ENCODE results near the gene GMEB1.
A peak's percentile ranks its signal among the peaks of the same experiment; 100 is the strongest.

GMEB1 gene

GRCh38 chr1:28648008-28648473 is 20.5 kb upstream of the GMEB1 start:
- TF ChIP-seq SIN3A (IDR thresholded peaks at IDR 0.05; ENCODE audit: borderline replicate concordance, insufficient read depth, low read length) (no peak), REST (IDR thresholded peaks at IDR 0.05; ENCODE audit: insufficient read depth in 1 of 2, low read depth in 2 of 2, low read length in 2 of 2) (no peak)

GRCh38 chr1:28648474-28649198 is 19.9 kb upstream of the GMEB1 start, which contains the start of gene RNU11:
RNU11 (plus strand) TSS chr1:28648600.
- TF ChIP-seq POLR2AphosphoS5 (IDR thresholded peaks at IDR 0.05; ENCODE audit: low read depth, low read length) (peak; percentile 100), SIN3A (IDR thresholded peaks at IDR 0.05; ENCODE audit: borderline replicate concordance, insufficient read depth, low read length) (peak; percentile 99), TAF1 (IDR thresholded peaks at IDR 0.05; ENCODE audit: borderline replicate concordance, insufficient read depth, low read length) (0 out of 2 replicates have a peak, but pooled peaks have one; percentile 64), FOXP2 (optimal IDR thresholded peaks at IDR 0.05; ENCODE audit: borderline replicate concordance, extremely low read depth, extremely low read length, insufficient read depth) (no peak), REST (IDR thresholded peaks at IDR 0.05; ENCODE audit: insufficient read depth in 1 of 2, low read depth in 2 of 2, low read length in 2 of 2) (no peak)

- no peak for TF ChIP-seq TAF1 (IDR thresholded peaks at IDR 0.05; ENCODE audit: borderline replicate concordance, insufficient read depth, low read length)
- TF ChIP-seq SIN3A (IDR thresholded peaks at IDR 0.05; ENCODE audit: borderline replicate concordance, insufficient read depth, low read length): no peak
- TF ChIP-seq REST (IDR thresholded peaks at IDR 0.05; ENCODE audit: insufficient read depth in 1 of 2, low read depth in 2 of 2, low read length in 2 of 2): no peak
- TF ChIP-seq POLR2AphosphoS5 (IDR thresholded peaks at IDR 0.05; ENCODE audit: low read depth, low read length): no peak
- no peak for TF ChIP-seq FOXP2 (optimal IDR thresholded peaks at IDR 0.05; ENCODE audit: borderline replicate concordance, extremely low read depth, extremely low read length, insufficient read depth)
Measured at GRCh38 chr1:28656335-28656734, 12.2 kb upstream of the GMEB1 start.

GRCh38 chr1:28663871-28664470 is 4.6 kb upstream of the GMEB1 start:
- TF ChIP-seq POLR2AphosphoS5 (IDR thresholded peaks at IDR 0.05; ENCODE audit: low read depth, low read length): no peak

- TF ChIP-seq SIN3A (IDR thresholded peaks at IDR 0.05; ENCODE audit: borderline replicate concordance, insufficient read depth, low read length) (no peak), TAF1 (IDR thresholded peaks at IDR 0.05; ENCODE audit: borderline replicate concordance, insufficient read depth, low read length) (no peak)
Measured at GRCh38 chr1:28666806-28667205, 1.8 kb upstream of the GMEB1 start.

- TF ChIP-seq TAF1 (IDR thresholded peaks at IDR 0.05; ENCODE audit: borderline replicate concordance, insufficient read depth, low read length) (0 out of 2 replicates have a peak, but pooled peaks have one; percentile 4), FOXP2 (optimal IDR thresholded peaks at IDR 0.05; ENCODE audit: borderline replicate concordance, extremely low read depth, extremely low read length, insufficient read depth) (no peak), REST (IDR thresholded peaks at IDR 0.05; ENCODE audit: insufficient read depth in 1 of 2, low read depth in 2 of 2, low read length in 2 of 2) (no peak), SIN3A (IDR thresholded peaks at IDR 0.05; ENCODE audit: borderline replicate concordance, insufficient read depth, low read length) (no peak), POLR2AphosphoS5 (IDR thresholded peaks at IDR 0.05; ENCODE audit: low read depth, low read length) (0 out of 2 replicates have a peak, but pooled peaks have one; percentile 41)
Measured at GRCh38 chr1:28668956-28669723, 556 bp downstream of the GMEB1 start.

Data from PFSK-1 (cell line).